Smooth muscle cell (in vitro differentiated cells): ENCODE results near the gene CACNA1C. TPM values are rescaled to one million over a fixed set of nuclear protein-coding genes. Genes with fewer than 3 reads are reported as not detected.

Experiments
- DNase-seq: peaks from one replicate; lab custom pipeline; 2025; ENCODE audit not compliant: unreplicated experiment; lab: John Stamatoyannopoulos, UW
- H2AFZ ChIP-seq: fragments of 200-600 bp; sonication (generic); 2 replicates; pipeline ENCODE4 v1.6.0; 2016; ENCODE audit warnings: antibody characterized with exemption, low read depth, mild to moderate bottlenecking
- H3F3A ChIP-seq: fragments of 200-600 bp; sonication (generic); 2 replicates; pipeline ENCODE4 v1.6.0; 2017; ENCODE audit warnings: antibody characterized with exemption, low read depth
- H3K27ac ChIP-seq: fragments of 200-600 bp; sonication (generic); 2 replicates; pipeline ENCODE4 v1.5.1; 2016; ENCODE audit warnings: low read depth, mild to moderate bottlenecking
- H3K27me3 ChIP-seq: fragments of 200-600 bp; sonication (generic); 2 replicates; pipeline ENCODE4 v1.6.1; 2016; ENCODE audit warnings: low read depth, mild to moderate bottlenecking
- H3K36me3 ChIP-seq: fragments of 200-600 bp; sonication (generic); 2 replicates; pipeline ENCODE4 v1.5.1; 2016; ENCODE audit warnings: low read depth
- H3K4me1 ChIP-seq: fragments of 200-600 bp; sonication (generic); 2 replicates; pipeline ENCODE4 v1.5.1; 2016; ENCODE audit warnings: low read depth
- H3K4me2 ChIP-seq: fragments of 200-600 bp; sonication (generic); 2 replicates; pipeline ENCODE4 v1.6.0; 2016; ENCODE audit warnings: mild to moderate bottlenecking
- H3K4me3 ChIP-seq: fragments of 200-600 bp; sonication (generic); 2 replicates; pipeline ENCODE4 v1.5.1; 2016; ENCODE audit warnings: mild to moderate bottlenecking
- H3K79me2 ChIP-seq: fragments of 200-600 bp; sonication (generic); 2 replicates; pipeline ENCODE4 v1.6.0; 2016; ENCODE audit warnings: low read depth, mild to moderate bottlenecking
- H3K9ac ChIP-seq: fragments of 200-600 bp; sonication (generic); 2 replicates; pipeline ENCODE4 v1.6.0; 2016; ENCODE audit warnings: low read depth
- H3K9me3 ChIP-seq: fragments of 200-600 bp; sonication (generic); replicated peaks from 2 replicates; pipeline ENCODE4 v1.5.1; 2016; ENCODE audit warnings: low read depth
- H4K20me1 ChIP-seq: fragments of 200-600 bp; sonication (generic); 2 replicates; pipeline ENCODE4 v1.6.0; 2016; ENCODE audit warnings: low read depth
- WGBS: methylation state at CpG from one replicate; pipeline ENCODE4 v1.1.7; 2016; ENCODE audit warnings: low lambda C conversion rate; 5-methylcytosine and 5-hydroxymethylcytosine counted together
- polyA plus RNA-seq: library from polyadenylated mRNA; unstranded; fragments of >200 nt; fragmentation: Nextera tagmentation; extraction: Ambion mirVana; gene quantifications from 2 replicates; pipeline ENCODE4 v1.2.1, GENCODE V29; 2016
- total RNA-seq: library from RNA; depleted of rRNA; stranded (reverse); fragments of >200 nt; gene quantifications from 2 replicates; pipeline ENCODE4 v1.2.3, GENCODE V29; 2014
- TF ChIP-seq, protein P1 (sequence below): fragments of 200-600 bp; sonication (generic); IDR thresholded peaks from 2 replicates; pipeline ENCODE4 v1.5.1; 2017; ENCODE audit warnings: borderline replicate concordance, mild to moderate bottlenecking, antibody characterized with exemption; ENCODE audit not compliant: insufficient read depth, poor library complexity, severe bottlenecking

The CACNA1C gene
- total and polyA plus RNA-seq, 2 experiments from 2014 or later = 1.6 to 4.5 TPM

DNA sequence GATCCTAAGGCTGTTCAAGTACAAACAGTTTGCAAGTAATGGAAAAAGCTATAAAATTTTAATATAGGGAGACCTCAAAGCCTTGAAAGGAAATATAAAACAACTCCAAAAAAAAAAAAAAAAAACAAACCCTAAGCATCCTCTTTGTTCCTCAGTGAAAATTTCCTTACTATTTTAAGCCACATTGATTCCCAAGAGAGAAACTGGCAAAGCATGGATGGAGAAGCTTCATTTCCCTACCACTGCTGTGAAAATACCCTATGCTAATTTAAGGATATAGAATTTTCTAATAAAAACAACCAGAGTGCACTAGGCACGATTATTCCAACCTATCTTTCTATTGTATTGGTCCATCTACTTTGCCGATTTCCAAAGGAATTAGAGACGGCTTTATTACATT, 283.1 kb downstream of the CACNA1C start:
- Histone ChIP-seq H3K9me3 (no peaks in the 10 kb centered on the region), H3K27ac (peak overlapping the region; percentile 98), H2AFZ (no peak overlapping the region), H3K27me3 (no peaks in the 10 kb centered on the region), H3F3A (peaks cover 22% of the 10 kb centered on the region), H3K9ac (peak overlapping the region; percentile 91), H3K4me3 (no peak overlapping the region), H4K20me1 (no peaks in the 10 kb centered on the region), H3K79me2 (no peaks in the 10 kb centered on the region), H3K4me1 (peaks cover 27% of the 10 kb centered on the region), H3K36me3 (no peaks in the 10 kb centered on the region), H3K4me2 (peak overlapping the region; percentile 83)
- TF ChIP-seq, protein P1, sequence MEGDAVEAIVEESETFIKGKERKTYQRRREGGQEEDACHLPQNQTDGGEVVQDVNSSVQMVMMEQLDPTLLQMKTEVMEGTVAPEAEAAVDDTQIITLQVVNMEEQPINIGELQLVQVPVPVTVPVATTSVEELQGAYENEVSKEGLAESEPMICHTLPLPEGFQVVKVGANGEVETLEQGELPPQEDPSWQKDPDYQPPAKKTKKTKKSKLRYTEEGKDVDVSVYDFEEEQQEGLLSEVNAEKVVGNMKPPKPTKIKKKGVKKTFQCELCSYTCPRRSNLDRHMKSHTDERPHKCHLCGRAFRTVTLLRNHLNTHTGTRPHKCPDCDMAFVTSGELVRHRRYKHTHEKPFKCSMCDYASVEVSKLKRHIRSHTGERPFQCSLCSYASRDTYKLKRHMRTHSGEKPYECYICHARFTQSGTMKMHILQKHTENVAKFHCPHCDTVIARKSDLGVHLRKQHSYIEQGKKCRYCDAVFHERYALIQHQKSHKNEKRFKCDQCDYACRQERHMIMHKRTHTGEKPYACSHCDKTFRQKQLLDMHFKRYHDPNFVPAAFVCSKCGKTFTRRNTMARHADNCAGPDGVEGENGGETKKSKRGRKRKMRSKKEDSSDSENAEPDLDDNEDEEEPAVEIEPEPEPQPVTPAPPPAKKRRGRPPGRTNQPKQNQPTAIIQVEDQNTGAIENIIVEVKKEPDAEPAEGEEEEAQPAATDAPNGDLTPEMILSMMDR = no peak
- WGBS = 48% methylated on average over 3 of the region's 3 CpGs
- DNase-seq = no peak

DNA sequence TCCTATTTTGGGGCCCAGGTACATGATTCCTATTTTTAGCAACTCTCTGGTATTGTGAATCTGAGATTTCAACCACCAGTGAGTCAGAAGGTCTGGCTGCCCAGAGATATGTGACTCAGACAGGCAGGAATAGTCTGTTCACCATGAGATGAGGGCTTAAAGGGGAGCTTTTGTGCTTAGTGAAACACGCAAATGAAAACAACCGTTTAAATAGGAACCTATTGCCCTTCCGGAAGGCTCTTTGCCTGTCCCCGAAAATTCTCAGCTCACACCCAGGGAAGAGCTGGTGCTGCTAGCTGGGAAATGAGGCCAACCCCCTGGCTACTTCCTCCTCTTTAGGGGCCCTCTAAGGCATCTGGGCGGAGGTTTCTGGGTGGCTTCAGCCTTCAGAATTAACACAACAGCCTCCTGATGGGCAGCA, 283.6 kb downstream of the CACNA1C start:
- Histone ChIP-seq H3K9ac (peak overlapping the region; percentile 91), H2AFZ (no peak overlapping the region)

DNA sequence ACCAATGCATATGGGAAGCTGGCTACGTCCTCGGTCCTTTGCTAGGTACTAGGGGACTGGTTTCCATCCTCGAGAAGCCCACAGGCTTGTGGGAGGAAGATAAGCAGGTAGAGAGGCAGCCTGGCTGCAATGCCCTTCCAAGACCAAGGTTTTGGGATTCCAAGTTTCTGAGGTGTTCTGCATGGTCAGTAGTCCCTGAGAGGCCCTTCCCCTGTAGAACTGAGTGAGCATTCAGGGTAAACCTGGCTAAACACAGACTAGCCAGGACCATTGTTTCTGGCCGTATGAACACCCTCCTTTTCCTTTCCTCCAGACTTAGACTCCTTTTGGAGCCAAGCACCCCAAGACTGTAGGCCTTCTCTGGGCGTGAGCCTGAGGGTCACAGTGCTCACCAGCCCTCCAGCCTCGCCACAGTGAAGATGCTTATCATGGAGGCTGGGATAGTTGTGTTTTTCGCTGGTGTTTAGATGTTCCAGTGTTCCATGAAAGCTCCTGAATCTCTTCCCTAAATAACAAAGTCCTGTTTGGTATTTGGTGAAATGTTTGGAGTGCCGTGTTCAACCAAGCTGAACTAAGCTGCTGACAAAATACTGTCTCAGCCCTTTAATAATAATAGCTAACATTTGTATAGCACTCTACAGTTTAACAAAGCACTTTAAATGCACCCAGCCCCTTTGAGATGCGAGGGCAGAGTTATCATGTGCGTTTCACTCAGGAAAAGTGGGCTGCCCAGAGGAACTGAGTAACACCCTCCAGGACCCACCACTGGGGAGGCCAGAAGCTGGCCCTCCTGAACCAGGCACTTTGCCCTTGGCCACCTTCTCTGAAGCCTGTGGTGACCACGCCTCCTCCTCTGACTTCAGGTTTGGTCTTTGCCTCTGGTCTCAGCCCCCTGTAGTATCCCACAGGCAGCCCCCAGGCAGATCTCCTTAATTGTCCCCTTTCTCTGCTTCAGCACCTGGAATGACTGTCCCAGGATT, 284.5 kb downstream of the CACNA1C start:
- H3K9ac ChIP-seq = peak overlapping the region; percentile 83
- H3K9me3 ChIP-seq = no peaks in the 10 kb centered on the region
- H4K20me1 ChIP-seq = no peaks in the 10 kb centered on the region
- no peak for DNase-seq
- H3K27ac ChIP-seq = peak overlapping the region; percentile 98
- H3K4me2 ChIP-seq = peak overlapping the region; percentile 75
- no peaks in the 10 kb centered on the region for H3K36me3 ChIP-seq
- no peaks in the 10 kb centered on the region for H3K79me2 ChIP-seq
- H3F3A ChIP-seq = peaks cover 22% of the 10 kb centered on the region
- peaks cover 35% of the 10 kb centered on the region for H3K4me1 ChIP-seq
- WGBS = 84% methylated on average over 11 of the region's 11 CpGs
- TF ChIP-seq, protein P1 = no peak
- no peaks in the 10 kb centered on the region for H3K27me3 ChIP-seq
- H2AFZ ChIP-seq = no peak overlapping the region
- no peak overlapping the region for H3K4me3 ChIP-seq

More for the DNA sequence above, 283.6 kb downstream of the CACNA1C start:
- no peaks in the 10 kb centered on the region for H4K20me1 ChIP-seq
- H3K4me1 ChIP-seq = peaks cover 31% of the 10 kb centered on the region
- peak; percentile 17 for DNase-seq
- 5% methylated on average over 5 of the region's 5 CpGs for WGBS
- H3F3A ChIP-seq = peaks cover 22% of the 10 kb centered on the region
- no peaks in the 10 kb centered on the region for H3K9me3 ChIP-seq
- TF ChIP-seq, protein P1 = no peak
- no peak overlapping the region for H3K4me3 ChIP-seq
- no peaks in the 10 kb centered on the region for H3K27me3 ChIP-seq
- no peaks in the 10 kb centered on the region for H3K36me3 ChIP-seq
- H3K4me2 ChIP-seq = peak overlapping the region; percentile 83
- H3K79me2 ChIP-seq = no peaks in the 10 kb centered on the region
- peak overlapping the region; percentile 98 for H3K27ac ChIP-seq
